Activated CD4-positive, alpha-beta T cell treated with anti-CD3 and anti-CD28 coated beads, Interleukin-10, Interleukin-2, amounts not matched to agents 100 ng/mL and 50 ng/mL, durations not matched to agents 16 hours and 8 hours (primary cell): ENCODE measurements around the gene S100Z.
"Not testable (repeated sequence)": the region's sequence is repeated elsewhere in the genome, so short reads cannot be mapped to it uniquely, and the experiment has no call there.

Source experiments
- DNase-seq: peaks from one replicate; pipeline ENCODE4 v3.0.0-alpha.2; 2020

The S100Z gene

GRCh38 chr5:76888733-76889300 is 39.0 kb downstream of the S100Z start:
- no peak for DNase-seq

- no peak for DNase-seq
Observed at GRCh38 chr5:76893294-76893693, 43.5 kb downstream of the S100Z start.

- DNase-seq = no peak
Observed at GRCh38 chr5:76896196-76896595, 46.4 kb downstream of the S100Z start.

GRCh38 chr5:76901522-76901921 is 51.7 kb downstream of the S100Z start:
- DNase-seq = no peak

GRCh38 chr5:76908166-76908565 is 58.4 kb downstream of the S100Z start:
- DNase-seq = no peak

- DNase-seq = not testable (repeated sequence)
Observed at GRCh38 chr5:76910344-76910933, 60.6 kb downstream of the S100Z start.

- DNase-seq = not testable (repeated sequence)
Observed at GRCh38 chr5:76914671-76915070, 64.9 kb downstream of the S100Z start.

GRCh38 chr5:76918539-76918938 is 68.7 kb downstream of the S100Z start:
- peak; percentile 2 for DNase-seq

- DNase-seq = no peak
Observed at GRCh38 chr5:76920491-76920890, 70.7 kb downstream of the S100Z start.

GRCh38 chr5:76926329-76927105 is 76.7 kb downstream of the S100Z start:
- no peak for DNase-seq

GRCh38 chr5:76927961-76928360 is 78.1 kb downstream of the S100Z start:
- no peak for DNase-seq

- DNase-seq = no peak
Observed at GRCh38 chr5:76930083-76930482, 80.3 kb downstream of the S100Z start.

GRCh38 chr5:76938177-76938576 is 88.4 kb downstream of the S100Z start:
- peak; percentile 26 for DNase-seq

- peak; percentile 45 for DNase-seq
Observed at GRCh38 chr5:76941000-76941399, 91.2 kb downstream of the S100Z start.

- DNase-seq = no peak
Observed at GRCh38 chr5:76941442-76941841, 91.6 kb downstream of the S100Z start.

- no peak for DNase-seq
Observed at GRCh38 chr5:76942581-76942980, 92.8 kb downstream of the S100Z start.

- DNase-seq = no peak
Observed at GRCh38 chr5:76943006-76943405, 93.2 kb downstream of the S100Z start.

GRCh38 chr5:76944638-76945037 is 94.8 kb downstream of the S100Z start:
- DNase-seq = no peak

- DNase-seq = not testable (repeated sequence)
Observed at GRCh38 chr5:76945238-76945637, 95.4 kb downstream of the S100Z start.

- DNase-seq = no peak
Observed at GRCh38 chr5:76946090-76946489, 96.3 kb downstream of the S100Z start.

GRCh38 chr5:76947082-76947503 is 97.3 kb downstream of the S100Z start:
- DNase-seq = no peak

- DNase-seq = no peak
Observed at GRCh38 chr5:76952795-76953536, 103.2 kb downstream of the S100Z start, which contains the start of gene CRHBP. Gene CRHBP (plus strand): TSS chr5:76953045. CDS start chr5:76953135, 90 bp downstream.
